Neutrophil (primary cell): Measurements from ENCODE around the gene HHIPL1.

ENCODE experiments used
- H3K27ac ChIP-seq: fragments of 200-600 bp; sonication (generic); 2 replicates; pipeline ENCODE4 v1.5.1; 2016; ENCODE audit warnings: mild to moderate bottlenecking, moderate library complexity
- H3K27me3 ChIP-seq: fragments of 200-600 bp; sonication (generic); 2 replicates; pipeline ENCODE4 v1.6.0; 2016; ENCODE audit warnings: mild to moderate bottlenecking
- H3K36me3 ChIP-seq: fragments of 200-600 bp; sonication (generic); 2 replicates; pipeline ENCODE4 v1.5.1; 2017
- H3K4me1 ChIP-seq, 2 experiments: fragments of 200-600 bp in 1 of 2; sonication (generic) in 1 of 2; 1 replicate in 1 of 2; 2 replicates in 1 of 2; pipeline versions ENCODE4 v1.5.1 to v1.6.1; 2013 to 2016; ENCODE audit warnings: low read depth in 1 of 2, low read length in 1 of 2, mild to moderate bottlenecking in 1 of 2, moderate library complexity in 1 of 2; ENCODE audit not compliant: control insufficient read depth in 1 of 2, insufficient read depth in 1 of 2
- H3K4me3 ChIP-seq, 2 experiments: fragments of 200-600 bp in 1 of 2; sonication (generic) in 1 of 2; 1 replicate in 1 of 2; 2 replicates in 1 of 2; pipeline ENCODE4 v1.5.1; 2013 to 2016; ENCODE audit warnings: low read depth in 1 of 2, low read length in 1 of 2, mild to moderate bottlenecking in 1 of 2, moderate library complexity in 1 of 2
- H3K9me3 ChIP-seq: fragments of 200-600 bp; sonication (generic); 2 replicates; pipeline ENCODE4 v1.5.1; 2016
- CTCF ChIP-seq: fragments of 200-600 bp; sonication (generic); IDR thresholded peaks from 2 replicates; pipeline ENCODE4 v1.5.1; 2016; ENCODE audit warnings: antibody characterized with exemption

Gene HHIPL1

DNA sequence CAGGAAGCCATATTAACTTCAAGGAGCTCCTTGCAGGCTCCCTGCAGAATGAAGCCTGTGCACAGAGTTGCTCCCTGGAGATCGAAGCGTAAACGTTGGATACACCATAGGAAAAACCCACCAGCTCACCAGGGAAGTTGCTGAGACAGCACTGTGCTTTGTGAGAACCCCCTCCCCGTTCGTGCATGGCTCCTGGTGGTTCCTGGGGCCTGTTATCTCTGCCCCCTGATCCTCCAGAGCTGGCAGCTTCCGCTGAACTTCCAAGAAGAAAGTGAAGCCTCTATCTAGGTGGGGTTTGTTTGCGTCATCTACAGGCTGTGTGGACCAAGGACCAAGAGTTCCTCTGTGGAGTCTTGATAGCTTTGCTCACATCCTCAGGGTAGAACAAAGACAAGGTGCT is 38.6 kb upstream of the HHIPL1 start:
- peaks cover 0 to 11% of the 10 kb centered on the region in 2 experiments for H3K4me1 ChIP-seq
- H3K27me3 ChIP-seq: peaks cover 77% of the 10 kb centered on the region
- no peak overlapping the region for H3K4me3 ChIP-seq
- no peaks in the 10 kb centered on the region for H3K36me3 ChIP-seq
- no peak for TF ChIP-seq CTCF
- no peaks in the 10 kb centered on the region for H3K9me3 ChIP-seq
- H3K27ac ChIP-seq: no peak overlapping the region

DNA sequence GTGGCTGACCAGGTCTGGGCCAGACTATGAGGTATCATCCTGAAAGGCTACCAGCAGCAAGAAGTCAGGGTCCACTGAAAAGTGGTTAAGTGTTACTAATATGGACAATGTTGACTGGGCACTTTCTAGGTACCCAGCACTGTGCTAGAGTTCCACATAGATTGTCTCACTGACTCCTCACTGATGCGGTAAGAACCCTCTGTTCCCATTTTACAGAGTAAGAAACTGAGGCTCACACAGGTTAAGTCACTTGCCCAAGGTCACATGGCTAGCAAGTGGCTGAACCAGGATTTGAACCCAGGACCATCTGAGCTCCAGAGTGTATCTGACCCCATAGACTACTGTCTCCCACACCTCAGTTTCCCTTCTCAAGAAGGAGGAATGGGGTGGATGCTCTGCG is 36.3 kb upstream of the HHIPL1 start:
- no peaks in the 10 kb centered on the region for H3K9me3 ChIP-seq
- no peak overlapping the region for H3K27ac ChIP-seq
- peaks cover 55% of the 10 kb centered on the region for H3K27me3 ChIP-seq
- no peak for TF ChIP-seq CTCF
- H3K36me3 ChIP-seq: no peaks in the 10 kb centered on the region
- H3K4me3 ChIP-seq: no peak overlapping the region
- peaks cover 0 to 11% of the 10 kb centered on the region in 2 experiments for H3K4me1 ChIP-seq

DNA sequence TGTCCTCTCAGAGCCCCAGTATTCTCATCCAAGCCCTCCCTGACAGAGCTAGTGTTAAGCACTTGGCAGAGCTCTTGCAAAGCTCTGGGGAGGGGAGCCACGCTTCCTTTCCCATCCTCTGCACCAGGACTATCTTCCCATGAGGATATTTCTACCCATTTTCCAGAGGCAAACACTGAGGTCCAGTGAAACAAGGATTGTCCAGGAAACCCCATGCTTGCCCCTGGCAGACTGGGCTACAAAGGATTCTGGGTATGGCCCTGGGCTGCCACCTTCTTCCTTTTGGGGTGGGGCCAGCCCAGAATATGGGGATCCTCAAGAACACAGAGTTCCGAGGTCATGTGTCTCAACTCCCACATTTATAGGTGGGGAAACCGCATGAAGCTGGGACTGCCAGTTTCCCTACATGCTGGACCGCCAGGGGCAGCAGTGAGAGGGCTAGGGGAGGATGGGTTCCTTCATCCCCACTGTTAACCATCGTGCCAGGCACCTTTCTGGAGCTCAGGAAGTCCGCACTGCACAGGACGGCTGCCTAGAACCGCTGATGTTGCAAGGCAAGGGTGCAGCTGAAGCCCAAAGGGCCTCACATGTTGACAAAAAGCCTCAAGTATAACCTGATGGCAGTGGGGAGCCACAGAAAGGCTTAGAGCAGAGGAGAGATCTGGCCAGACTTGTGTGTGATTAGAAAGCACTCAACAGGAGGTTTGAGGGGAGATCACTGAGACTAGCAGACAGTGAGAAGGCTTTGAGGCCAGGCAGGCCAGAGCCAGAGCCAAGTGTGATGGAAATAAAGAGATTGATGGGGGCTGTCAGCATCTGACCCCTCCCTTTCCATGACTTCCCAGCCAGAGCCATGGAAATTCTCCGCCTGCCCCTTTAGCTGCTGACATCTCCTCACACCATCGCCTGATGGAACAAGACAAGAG is 35.4 kb upstream of the HHIPL1 start:
- H3K27ac ChIP-seq: no peak overlapping the region
- H3K9me3 ChIP-seq: no peaks in the 10 kb centered on the region
- H3K36me3 ChIP-seq: no peaks in the 10 kb centered on the region
- H3K4me1 ChIP-seq: peaks cover 0 to 7% of the 10 kb centered on the region in 2 experiments
- peaks cover 50% of the 10 kb centered on the region for H3K27me3 ChIP-seq
- no peak overlapping the region for H3K4me3 ChIP-seq
- TF ChIP-seq CTCF: no peak

DNA sequence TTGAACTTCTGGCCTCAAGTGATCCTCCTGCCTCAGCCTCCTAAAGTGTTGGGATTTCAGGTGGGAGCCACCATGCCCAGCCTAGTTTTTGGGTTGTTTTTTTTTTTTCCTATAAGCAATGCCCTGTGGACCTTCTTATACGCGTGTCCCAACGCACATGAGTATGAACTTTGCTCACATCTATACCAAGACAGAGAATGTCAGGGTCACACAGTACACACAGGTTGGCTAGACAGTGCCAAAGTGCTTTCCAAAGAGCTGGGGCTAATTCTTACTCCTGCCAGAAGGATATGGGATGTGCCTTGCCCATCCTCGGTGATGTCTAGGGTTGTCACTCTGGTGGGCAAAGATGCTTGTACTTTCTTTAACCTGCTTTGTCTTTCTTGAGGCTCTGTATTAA is 33.3 kb upstream of the HHIPL1 start:
- TF ChIP-seq CTCF: no peak
- no peak overlapping the region for H3K4me3 ChIP-seq
- no peak overlapping the region for H3K27ac ChIP-seq
- H3K36me3 ChIP-seq: no peaks in the 10 kb centered on the region
- H3K9me3 ChIP-seq: no peaks in the 10 kb centered on the region
- H3K27me3 ChIP-seq: peaks cover 48% of the 10 kb centered on the region
- no peaks in the 10 kb centered on the region for H3K4me1 ChIP-seq

DNA sequence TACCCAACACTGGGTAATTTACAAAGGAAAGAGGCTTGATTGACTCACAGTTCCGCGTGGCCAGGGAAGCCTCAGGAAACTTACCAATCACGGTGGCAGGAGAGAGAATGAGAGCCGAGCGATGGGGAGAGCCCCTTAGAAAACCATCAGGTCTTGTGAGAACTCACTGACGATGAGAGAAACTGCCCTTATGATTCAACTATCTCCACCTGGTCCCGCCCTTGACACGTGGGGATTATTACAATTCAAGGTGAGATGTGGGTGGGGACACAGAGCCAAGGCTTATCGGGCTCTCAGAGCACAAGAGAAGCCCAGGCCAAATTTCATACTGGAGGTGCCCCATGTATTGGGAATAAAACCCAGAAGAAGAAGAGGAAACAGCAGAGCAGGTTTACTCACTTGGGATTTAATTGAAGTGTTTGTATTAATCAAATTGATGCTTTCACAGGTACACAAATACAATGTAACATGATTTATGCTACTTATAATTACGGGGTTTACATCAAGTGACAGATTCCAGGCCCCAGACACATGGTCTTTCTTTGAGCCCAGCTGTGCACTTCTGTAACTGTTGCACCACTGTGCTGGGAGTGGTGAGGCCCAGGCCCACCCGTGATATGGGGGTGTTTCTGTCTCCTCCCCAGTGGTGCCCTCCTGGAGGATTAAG is 32.7 kb upstream of the HHIPL1 start:
- Histone ChIP-seq H3K9me3 (no peaks in the 10 kb centered on the region), H3K27ac (no peak overlapping the region), H3K4me1 (no peaks in the 10 kb centered on the region), H3K27me3 (peaks cover 48% of the 10 kb centered on the region), H3K36me3 (no peaks in the 10 kb centered on the region), H3K4me3 (no peak overlapping the region)
- no peak for TF ChIP-seq CTCF
